ENCODE data around the gene KANSL1L.

KANSL1L gene

GRCh38 chr2:210007895-210008294, 163.3 kb downstream of the KANSL1L start:
- H3K27me3 ChIP-seq: no peaks in the 10 kb centered on the region
- DNase-seq: no peak
- H3K4me3 ChIP-seq (ENCODE audit: low read depth, low read length): no peak overlapping the region
- no peak for TF ChIP-seq CTCF (IDR thresholded peaks at IDR 0.05; ENCODE audit: low read depth, low read length)
- H3K36me3 ChIP-seq: peaks cover 47% of the 10 kb centered on the region
- peaks cover 4% of the 10 kb centered on the region for H3K4me1 ChIP-seq
- no peaks in the 10 kb centered on the region for H3K9me3 ChIP-seq

GRCh38 chr2:210004881-210005280, 166.3 kb downstream of the KANSL1L start:
- Histone ChIP-seq H3K4me1 (peaks cover 8% of the 10 kb centered on the region), H3K27me3 (no peaks in the 10 kb centered on the region), H3K36me3 (peaks cover 23% of the 10 kb centered on the region), H3K9me3 (no peaks in the 10 kb centered on the region), H3K4me3 (ENCODE audit: low read depth, low read length) (no peak overlapping the region)
- DNase-seq: no peak
- TF ChIP-seq CTCF (IDR thresholded peaks at IDR 0.05; ENCODE audit: low read depth, low read length): no peak

GRCh38 chr2:210003359-210003758, 167.8 kb downstream of the KANSL1L start:
- peaks cover 4% of the 10 kb centered on the region; the same call in 1 of the 2 replicates for H3K4me1 ChIP-seq
- no peak for DNase-seq
- H3K4me3 ChIP-seq (ENCODE audit: low read depth, low read length): peak overlapping the region; percentile 87
- no peaks in the 10 kb centered on the region for H3K9me3 ChIP-seq
- TF ChIP-seq CTCF (IDR thresholded peaks at IDR 0.05; ENCODE audit: low read depth, low read length): no peak
- no peaks in the 10 kb centered on the region for H3K27me3 ChIP-seq
- H3K36me3 ChIP-seq: peaks cover 8% of the 10 kb centered on the region

GRCh38 chr2:210002158-210003157, 168.8 kb downstream of the KANSL1L start, which contains the start of gene RPE:
RPE (plus strand) TSS chr2:210002638; CDS start chr2:210002662, 24 bp downstream.
- Histone ChIP-seq H3K4me3 (ENCODE audit: low read depth, low read length) (peak within 1 kb of the TSS; percentile 87), H3K27me3 (no peaks in the 10 kb centered on the region), H3K36me3 (peaks cover 3% of the 10 kb centered on the region), H3K9me3 (no peaks in the 10 kb centered on the region), H3K4me1 (peaks cover 4% of the 10 kb centered on the region; the same call in 1 of the 2 replicates)
- DNase-seq: peak; percentile 98
- TF ChIP-seq CTCF (IDR thresholded peaks at IDR 0.05; ENCODE audit: low read depth, low read length): no peak

GRCh38 chr2:210000464-210001324, 170.5 kb downstream of the KANSL1L start:
- DNase-seq: no peak
- TF ChIP-seq CTCF (IDR thresholded peaks at IDR 0.05; ENCODE audit: low read depth, low read length): no peak
- no peak overlapping the region for H3K4me3 ChIP-seq (ENCODE audit: low read depth, low read length)
- H3K27me3 ChIP-seq: no peaks in the 10 kb centered on the region
- peaks cover 3% of the 10 kb centered on the region for H3K36me3 ChIP-seq
- H3K4me1 ChIP-seq: peaks cover 4% of the 10 kb centered on the region; the same call in 1 of the 2 replicates
- no peaks in the 10 kb centered on the region for H3K9me3 ChIP-seq
